Fibroblast of lung (primary cell): ENCODE measurements around the gene PRDM16. TPM values are rescaled to one million over a fixed set of nuclear protein-coding genes. Genes with fewer than 3 reads are reported as not detected.

Experiments used
- DNase-seq, 2 donors: peaks; one replicate each; pipeline versions ENCODE4 v3.0.0 to v3.0.0-alpha.2; 2010; ENCODE audit warnings: low read depth in 2 of 2
- H2AFZ ChIP-seq: 2 replicates; pipeline ENCODE4 v1.5.1; 2012; ENCODE audit warnings: low read length, control low read depth, inconsistent platforms
- H3K27ac ChIP-seq: 2 replicates; pipeline ENCODE4 v1.5.1; 2011; ENCODE audit warnings: low read length, control low read depth; ENCODE audit not compliant: insufficient read depth
- H3K27me3 ChIP-seq: 2 replicates; pipeline ENCODE4 v1.5.1; 2011; ENCODE audit warnings: mild to moderate bottlenecking, low read length; ENCODE audit not compliant: control insufficient read depth, insufficient read depth
- H3K36me3 ChIP-seq: 2 replicates; pipeline ENCODE4 v1.5.1; 2011; ENCODE audit warnings: low read length; ENCODE audit not compliant: control insufficient read depth, insufficient read depth
- H3K4me1 ChIP-seq: 2 replicates; pipeline ENCODE4 v1.5.1; 2011; ENCODE audit warnings: low read length; ENCODE audit not compliant: control insufficient read depth, insufficient read depth; ENCODE audit errors: extremely low read depth
- H3K4me2 ChIP-seq: 2 replicates; pipeline ENCODE4 v1.5.1; 2011; ENCODE audit warnings: low read length, control low read depth; ENCODE audit not compliant: insufficient read depth; ENCODE audit errors: extremely low read depth
- H3K4me3 ChIP-seq, 4 experiments: fragments of 200-600 bp in 1 of 4; sonication (generic) in 1 of 4; replicated peaks in 1 of 4; 2 replicates each; pipeline ENCODE4 v1.5.1; 2011 to 2016; ENCODE audit warnings: low read length in 4 of 4, low read depth in 3 of 4, mild to moderate bottlenecking in 3 of 4, control low read depth in 2 of 4, inconsistent platforms in 1 of 4, mixed read lengths in 1 of 4; ENCODE audit not compliant: insufficient read depth in 1 of 4; ENCODE audit errors: control extremely low read depth in 1 of 4
- H3K79me2 ChIP-seq: 2 replicates; pipeline ENCODE4 v1.5.1; 2012; ENCODE audit warnings: mild to moderate bottlenecking, low read length, inconsistent platforms; ENCODE audit not compliant: control insufficient read depth, insufficient read depth
- H3K9ac ChIP-seq: 2 replicates; pipeline ENCODE4 v1.5.1; 2011; ENCODE audit warnings: mild to moderate bottlenecking, low read length, control low read depth; ENCODE audit not compliant: insufficient read depth
- H3K9me3 ChIP-seq: 2 replicates; pipeline ENCODE4 v1.5.1; 2012; ENCODE audit warnings: low read depth, low read length; ENCODE audit not compliant: control insufficient read depth, insufficient read depth
- H4K20me1 ChIP-seq: 2 replicates; pipeline ENCODE4 v1.5.1; 2011; ENCODE audit warnings: low read length; ENCODE audit not compliant: control insufficient read depth, insufficient read depth; ENCODE audit errors: extremely low read depth
- EZH2 ChIP-seq: IDR thresholded peaks from 2 replicates; pipeline ENCODE4 v1.5.1; 2012; ENCODE audit warnings: low read length, control low read depth, mild to moderate bottlenecking; ENCODE audit errors: missing control alignments
- polyA plus RNA-seq, 2 donors: library from polyadenylated mRNA; depleted of rRNA in 1 of 2; stranded (reverse) in 1 of 2; unstranded in 1 of 2; fragments of >200 nt; gene quantifications; 2 replicates each; pipeline ENCODE4 v1.2.1, GENCODE V29; 2011 to 2012; ENCODE audit warnings: missing spikeins in 1 of 2
- total RNA-seq: library from RNA; depleted of rRNA; stranded (reverse); fragments of >200 nt; gene quantifications from 2 replicates; pipeline ENCODE4 v1.2.1, GENCODE V29; 2014
- TF ChIP-seq, protein P1 (sequence below), 2 donors: IDR thresholded peaks in 1 of 2; conservative IDR thresholded peaks in 1 of 2; 1 replicate in 1 of 2; 2 replicates in 1 of 2; pipeline ENCODE4 v1.5.1; 2011 to 2012; ENCODE audit warnings: low read length in 2 of 2, control low read depth in 1 of 2, inconsistent platforms in 1 of 2, low read depth in 1 of 2, mild to moderate bottlenecking in 1 of 2

Gene PRDM16
- total and polyA plus RNA-seq, 2 donors (not counting 1 experiment from before 2014, with no cell fraction given), result 0.30 to 1.8 TPM

GRCh38 chr1:3290915-3291314 is 221.9 kb downstream of the PRDM16 start:
- Histone ChIP-seq H3K4me1 (no peaks in the 10 kb centered on the region), H4K20me1 (no peaks in the 10 kb centered on the region), H3K9me3 (no peaks in the 10 kb centered on the region), H3K9ac (no peak overlapping the region), H2AFZ (no peak overlapping the region), H3K27ac (no peak overlapping the region), H3K4me2 (no peak overlapping the region), H3K79me2 (no peaks in the 10 kb centered on the region), H3K27me3 (no peaks in the 10 kb centered on the region), H3K36me3 (no peaks in the 10 kb centered on the region), H3K4me3 (no peak overlapping the region)
- DNase-seq, result no peak
- no peak for TF ChIP-seq EZH2
- TF ChIP-seq, protein P1, sequence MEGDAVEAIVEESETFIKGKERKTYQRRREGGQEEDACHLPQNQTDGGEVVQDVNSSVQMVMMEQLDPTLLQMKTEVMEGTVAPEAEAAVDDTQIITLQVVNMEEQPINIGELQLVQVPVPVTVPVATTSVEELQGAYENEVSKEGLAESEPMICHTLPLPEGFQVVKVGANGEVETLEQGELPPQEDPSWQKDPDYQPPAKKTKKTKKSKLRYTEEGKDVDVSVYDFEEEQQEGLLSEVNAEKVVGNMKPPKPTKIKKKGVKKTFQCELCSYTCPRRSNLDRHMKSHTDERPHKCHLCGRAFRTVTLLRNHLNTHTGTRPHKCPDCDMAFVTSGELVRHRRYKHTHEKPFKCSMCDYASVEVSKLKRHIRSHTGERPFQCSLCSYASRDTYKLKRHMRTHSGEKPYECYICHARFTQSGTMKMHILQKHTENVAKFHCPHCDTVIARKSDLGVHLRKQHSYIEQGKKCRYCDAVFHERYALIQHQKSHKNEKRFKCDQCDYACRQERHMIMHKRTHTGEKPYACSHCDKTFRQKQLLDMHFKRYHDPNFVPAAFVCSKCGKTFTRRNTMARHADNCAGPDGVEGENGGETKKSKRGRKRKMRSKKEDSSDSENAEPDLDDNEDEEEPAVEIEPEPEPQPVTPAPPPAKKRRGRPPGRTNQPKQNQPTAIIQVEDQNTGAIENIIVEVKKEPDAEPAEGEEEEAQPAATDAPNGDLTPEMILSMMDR (conservative IDR thresholded peaks at IDR 0.05 in 1 of 2, IDR thresholded peaks at IDR 0.05 in 1 of 2; ENCODE audit: low read depth in 1 of 2, low read length in 2 of 2), result no peak

DNA sequence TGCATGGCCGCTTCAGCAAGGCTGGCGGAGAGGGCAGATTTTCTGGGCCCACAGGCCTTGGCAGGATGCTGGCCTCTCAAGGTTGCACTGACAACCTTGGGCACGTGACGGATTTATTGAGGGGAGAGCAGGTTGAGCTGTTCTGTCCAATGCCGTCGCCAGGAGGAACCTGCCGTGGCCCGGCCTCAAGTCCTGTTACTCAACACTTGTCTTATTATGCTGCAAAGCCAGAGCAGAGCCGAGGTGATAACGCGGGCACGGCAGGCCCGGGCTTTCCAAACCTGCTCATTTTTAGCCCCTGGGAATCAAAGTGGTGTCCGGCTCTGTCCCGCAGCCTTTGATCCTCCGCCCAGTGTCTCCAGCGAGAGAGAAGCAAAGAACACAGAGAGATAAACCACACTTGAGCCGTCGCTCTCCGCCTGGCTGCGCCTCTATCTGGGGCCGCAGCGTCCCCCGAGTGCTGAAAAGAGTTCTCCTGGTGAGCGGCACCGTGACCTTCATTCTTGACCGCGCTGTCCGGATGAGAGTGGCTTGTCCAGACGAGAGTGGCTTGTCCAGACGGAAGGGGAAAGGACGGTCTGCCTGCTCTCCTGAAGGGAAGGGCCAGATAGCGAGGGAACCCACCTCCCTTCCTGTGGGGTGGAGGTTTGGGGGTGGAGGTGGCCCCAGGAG is 223.2 kb downstream of the PRDM16 start:
- Histone ChIP-seq H4K20me1 (no peaks in the 10 kb centered on the region), H3K79me2 (no peaks in the 10 kb centered on the region), H3K36me3 (no peaks in the 10 kb centered on the region), H3K9me3 (no peaks in the 10 kb centered on the region), H2AFZ (no peak overlapping the region), H3K9ac (no peak overlapping the region), H3K27ac (no peak overlapping the region), H3K4me3 (no peak overlapping the region), H3K4me2 (no peak overlapping the region), H3K4me1 (no peaks in the 10 kb centered on the region), H3K27me3 (no peaks in the 10 kb centered on the region)
- DNase-seq, result no peak
- no peak for TF ChIP-seq EZH2
- TF ChIP-seq, protein P1 (conservative IDR thresholded peaks at IDR 0.05 in 1 of 2, IDR thresholded peaks at IDR 0.05 in 1 of 2; ENCODE audit: low read depth in 1 of 2, low read length in 2 of 2), result no peak

GRCh38 chr1:3292868-3293562 is 224.0 kb downstream of the PRDM16 start:
- TF ChIP-seq, protein P1 (conservative IDR thresholded peaks at IDR 0.05 in 1 of 2, IDR thresholded peaks at IDR 0.05 in 1 of 2; ENCODE audit: low read depth in 1 of 2, low read length in 2 of 2), result no peak
- TF ChIP-seq EZH2, result no peak
- Histone ChIP-seq H3K9ac (no peak overlapping the region), H3K4me1 (no peaks in the 10 kb centered on the region), H2AFZ (no peak overlapping the region), H3K36me3 (no peaks in the 10 kb centered on the region), H4K20me1 (no peaks in the 10 kb centered on the region), H3K79me2 (no peaks in the 10 kb centered on the region), H3K27me3 (no peaks in the 10 kb centered on the region), H3K4me3 (no peak overlapping the region), H3K4me2 (no peak overlapping the region), H3K9me3 (no peaks in the 10 kb centered on the region), H3K27ac (no peak overlapping the region)
- DNase-seq, result peak in 1 of 2 donors; percentile 15
